Panc1 (cell line): ENCODE measurements around the gene KRTAP1-1. TPM values are rescaled to one million over a fixed set of nuclear protein-coding genes. Genes with fewer than 3 reads are reported as not detected.

ENCODE experiments used
- ATAC-seq: fragments of 200-7000 bp; cut with Tn5 transposase; 2 replicates; pipeline ENCODE4 v1.9.1; 2020; ENCODE audit warnings: mild to moderate bottlenecking, moderate library complexity
- BruUV-seq: library from RNA; stranded (reverse); fragments of 400-500 nt; replicated peaks from 2 replicates; lab custom pipeline; 2021; lab: Mats Ljungman, UMichigan
- CTCF ChIA-PET: fragments of 300-600 bp; sonication (Branson Sonifier 250); formaldehyde crosslinking; loops from one replicate; lab custom pipeline; 2022; ENCODE audit warnings: antibody characterized with exemption; lab: Charles Lee
- POLR2A ChIA-PET: fragments of 300-600 bp; sonication (Branson Sonifier 250); formaldehyde crosslinking; loops from one replicate; lab custom pipeline; 2022; ENCODE audit warnings: antibody characterized with exemption; lab: Charles Lee
- DNase-seq: peaks from one replicate; pipeline ENCODE4 v3.0.0-alpha.2; 2010; ENCODE audit warnings: low read depth, low spot score
- H3K27ac ChIP-seq: 2 replicates; pipeline ENCODE4 v1.5.1; 2011; ENCODE audit warnings: mild to moderate bottlenecking, low read length, inconsistent platforms
- H3K27me3 ChIP-seq: fragments of 200-500 bp; sonication (Bioruptor generic); 2 replicates; pipeline ENCODE4 v1.6.0; 2014; ENCODE audit warnings: low read length, inconsistent platforms; ENCODE audit not compliant: control insufficient read depth, insufficient read depth
- H3K36me3 ChIP-seq: fragments of 200-500 bp; sonication (Bioruptor generic); 2 replicates; pipeline ENCODE4 v1.5.1; 2014; ENCODE audit warnings: inconsistent platforms, mild to moderate bottlenecking, low read length, moderate library complexity; ENCODE audit not compliant: control insufficient read depth, insufficient read depth
- H3K4me1 ChIP-seq: 2 replicates; pipeline ENCODE4 v1.5.1; 2011; ENCODE audit warnings: inconsistent platforms, mild to moderate bottlenecking, low read length, moderate library complexity; ENCODE audit not compliant: control insufficient read depth, insufficient read depth
- H3K4me3 ChIP-seq, 2 experiments: 2 replicates each; pipeline ENCODE4 v1.5.1; 2011 to 2012; ENCODE audit warnings: low read depth in 2 of 2, low read length in 2 of 2, mild to moderate bottlenecking in 2 of 2, inconsistent platforms in 1 of 2, moderate library complexity in 1 of 2
- H3K9me3 ChIP-seq: fragments of 200-500 bp; sonication (Bioruptor generic); 2 replicates; pipeline ENCODE4 v1.5.1; 2014; ENCODE audit warnings: low read depth, mild to moderate bottlenecking, inconsistent platforms, low read length, moderate library complexity; ENCODE audit not compliant: control insufficient read depth, insufficient read depth
- CTCF ChIP-seq: fragments of 450-650 bp; IDR thresholded peaks from 2 replicates; pipeline ENCODE4 v1.5.1; 2017; ENCODE audit warnings: mild to moderate bottlenecking
- POLR2AphosphoS5 ChIP-seq: IDR thresholded peaks from 2 replicates; pipeline ENCODE4 v1.6.1; 2012; ENCODE audit warnings: mild to moderate bottlenecking, low read depth, low read length, moderate library complexity
- REST ChIP-seq, 2 experiments: IDR thresholded peaks; 2 replicates each; pipeline ENCODE4 v1.6.1; 2011 to 2012; ENCODE audit warnings: low read depth in 2 of 2, control low read depth in 1 of 2, low read length in 1 of 2, mild to moderate bottlenecking in 1 of 2, moderate library complexity in 1 of 2; ENCODE audit not compliant: insufficient read depth in 1 of 2
- SIN3A ChIP-seq: IDR thresholded peaks from 2 replicates; pipeline ENCODE4 v1.6.1; 2012; ENCODE audit warnings: low read depth, mild to moderate bottlenecking, low read length, moderate library complexity, borderline replicate concordance; ENCODE audit not compliant: insufficient read depth
- TCF7L2 ChIP-seq: IDR thresholded peaks from 2 replicates; pipeline ENCODE4 v1.6.1; 2011; ENCODE audit warnings: mild to moderate bottlenecking, low read depth, low read length, inconsistent platforms
- in situ Hi-C: cut with HindIII; loops from 2 replicates; pipeline ENCODE4 v1.10.0; 2016; ENCODE audit warnings: low sequenced_read_pairs, low pct_unique_long_range_greater_than_20kb
- intact Hi-C: fragments of 100-400 bp; cut with micrococcal nuclease; formaldehyde crosslinking; loops from one replicate; pipeline ENCODE4 v1.10.0; 2022; ENCODE audit not compliant: unreplicated experiment
- total RNA-seq: library from RNA; stranded (reverse); gene quantifications from one replicate; pipeline ENCODE4 v1.2.1, GENCODE V29; 2021; ENCODE audit not compliant: unreplicated experiment

Gene KRTAP1-1
- total RNA-seq, 1 experiment from 2014 or later: not detected

GRCh38 chr17:41013606-41014005, 27.6 kb downstream of the KRTAP1-1 start:
- no peak for DNase-seq
- BruUV-seq: no TSS peak
- Histone ChIP-seq H3K4me3 (no peak overlapping the region), H3K27me3 (no peaks in the 10 kb centered on the region; the same call in 1 of the 2 replicates), H3K36me3 (no peaks in the 10 kb centered on the region), H3K4me1 (no peaks in the 10 kb centered on the region), H3K27ac (no peak overlapping the region), H3K9me3 (no peaks in the 10 kb centered on the region)
- POLR2A ChIA-PET: no interaction called here
- CTCF ChIA-PET: no interaction called here
- in situ Hi-C loops (no loop called here), intact Hi-C loops (no loop called here)
- ATAC-seq: no peak
- no peak for TF ChIP-seq TCF7L2
- no peak for TF ChIP-seq POLR2AphosphoS5
- no peak for TF ChIP-seq SIN3A

DNA sequence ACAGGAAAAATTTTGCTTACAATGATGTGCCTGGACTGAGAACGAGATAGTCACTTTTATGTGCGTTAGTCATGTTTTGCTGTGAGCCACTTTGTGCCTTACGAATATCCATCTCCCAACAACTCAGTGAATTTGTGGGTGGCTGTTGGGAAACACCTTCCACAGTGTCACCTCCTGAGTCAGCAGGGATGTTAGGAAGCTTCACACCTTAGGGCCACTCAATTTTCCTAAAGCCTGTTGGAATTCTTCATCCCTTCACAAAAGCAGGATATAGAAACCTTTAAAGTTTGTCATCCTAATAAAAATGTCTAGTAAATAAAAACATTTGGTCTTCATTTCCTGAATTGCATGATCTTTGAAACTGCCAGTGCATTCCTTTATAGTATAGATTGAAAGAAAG, 28.1 kb downstream of the KRTAP1-1 start:
- Histone ChIP-seq H3K9me3 (no peaks in the 10 kb centered on the region), H3K4me3 (no peak overlapping the region), H3K27me3 (no peaks in the 10 kb centered on the region; the same call in 1 of the 2 replicates), H3K36me3 (no peaks in the 10 kb centered on the region), H3K4me1 (no peaks in the 10 kb centered on the region), H3K27ac (no peak overlapping the region)
- DNase-seq (no peak), ATAC-seq (no peak)
- intact Hi-C loops: no loop called here
- no TSS peak for BruUV-seq
- in situ Hi-C loops: no loop called here
- ChIA-PET POLR2A (no interaction called here), CTCF (no interaction called here)
- TF ChIP-seq POLR2AphosphoS5 (no peak), CTCF (no peak), TCF7L2 (no peak), SIN3A (no peak), REST (IDR thresholded peaks at IDR 0.05; ENCODE audit: insufficient read depth in 1 of 2, low read depth in 2 of 2, low read length in 1 of 2) (no peak)

- in situ Hi-C loops: no loop called here
- ATAC-seq: no peak
Measured at GRCh38 chr17:41012326-41013120, 28.7 kb downstream of the KRTAP1-1 start.

More at GRCh38 chr17:41012326-41013120, 28.7 kb downstream of the KRTAP1-1 start:
- intact Hi-C loops: no loop called here
- POLR2A ChIA-PET: no interaction called here
- TF ChIP-seq REST (IDR thresholded peaks at IDR 0.05; ENCODE audit: insufficient read depth in 1 of 2, low read depth in 2 of 2, low read length in 1 of 2) (no peak), CTCF (no peak), POLR2AphosphoS5 (no peak), TCF7L2 (no peak), SIN3A (no peak)
- H3K36me3 ChIP-seq: no peaks in the 10 kb centered on the region
- H3K27me3 ChIP-seq: no peaks in the 10 kb centered on the region; the same call in 1 of the 2 replicates
- no peaks in the 10 kb centered on the region for H3K9me3 ChIP-seq
- CTCF ChIA-PET: no interaction called here
- no TSS peak for BruUV-seq
- DNase-seq: no peak
- H3K4me1 ChIP-seq: no peaks in the 10 kb centered on the region
- H3K4me3 ChIP-seq: no peak overlapping the region
- H3K27ac ChIP-seq: no peak overlapping the region
